DMS53 (cell line): Measurements from ENCODE around the gene NR4A1.

Experiments used
- DNase-seq: peaks from one replicate; lab custom pipeline; 2025; lab: John Stamatoyannopoulos, UW

The NR4A1 gene

GRCh38 chr12:52079576-52080402 is 28.5 kb downstream of the NR4A1 start, which contains the start of gene SMIM41:
Gene SMIM41 (plus strand): TSS chr12:52079704. CDS start chr12:52079780, 76 bp downstream.
- DNase-seq = no peak

GRCh38 chr12:52080403-52081251 is 29.4 kb downstream of the NR4A1 start:
- no peak for DNase-seq

GRCh38 chr12:52081263-52081733 is 30.1 kb downstream of the NR4A1 start:
- DNase-seq = peak; percentile 64

- no peak for DNase-seq
Observed at GRCh38 chr12:52082026-52082668, 30.9 kb downstream of the NR4A1 start.

DNA sequence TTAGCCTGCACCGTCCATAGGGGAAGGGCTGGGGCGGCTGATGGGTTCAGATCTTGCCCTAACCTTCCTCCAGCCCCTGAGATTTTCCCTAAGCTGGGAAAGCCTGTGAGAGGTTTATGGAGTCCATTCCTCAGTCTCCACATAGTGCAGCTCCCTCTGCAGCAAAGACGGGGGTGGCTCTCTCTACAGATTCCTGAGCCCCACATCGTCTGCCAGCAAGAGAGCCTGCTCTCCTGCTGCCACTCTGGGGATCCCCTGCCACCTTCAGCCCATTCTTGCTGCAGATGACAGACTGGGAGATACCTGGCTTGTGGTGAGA is 31.4 kb downstream of the NR4A1 start:
- no peak for DNase-seq

DNA sequence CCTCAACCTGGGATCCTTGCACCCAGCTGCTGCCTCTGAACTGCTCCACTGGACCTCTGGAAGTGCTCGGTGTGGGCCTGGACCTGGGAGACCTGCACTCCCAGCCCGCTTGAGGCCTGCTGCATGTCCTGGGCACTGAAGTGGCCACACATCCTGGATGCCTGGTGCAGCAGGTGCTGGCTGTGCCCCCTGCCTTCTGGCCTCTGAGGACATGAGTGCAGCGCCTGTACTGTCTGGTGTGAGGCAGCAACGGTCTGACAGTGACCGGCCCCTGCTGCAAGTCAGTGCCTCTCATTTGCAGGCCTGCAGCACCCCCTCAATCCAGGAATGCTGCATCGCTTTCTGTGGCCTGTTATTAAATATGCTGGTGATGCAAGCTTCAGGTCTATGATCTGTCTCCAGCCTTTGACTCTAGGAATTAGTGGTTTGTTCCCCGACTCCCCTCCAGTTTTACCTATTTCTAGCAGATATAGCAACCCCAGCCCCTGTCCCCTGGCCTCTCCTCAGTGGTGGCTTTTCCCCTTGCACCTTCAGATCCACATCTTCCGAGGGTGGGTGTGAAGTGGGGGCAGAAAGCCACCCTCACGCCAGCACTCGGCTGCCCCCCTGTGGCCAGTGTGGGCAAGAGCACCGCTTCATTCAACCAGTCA is 31.9 kb downstream of the NR4A1 start:
- DNase-seq = peak; percentile 74

DNA sequence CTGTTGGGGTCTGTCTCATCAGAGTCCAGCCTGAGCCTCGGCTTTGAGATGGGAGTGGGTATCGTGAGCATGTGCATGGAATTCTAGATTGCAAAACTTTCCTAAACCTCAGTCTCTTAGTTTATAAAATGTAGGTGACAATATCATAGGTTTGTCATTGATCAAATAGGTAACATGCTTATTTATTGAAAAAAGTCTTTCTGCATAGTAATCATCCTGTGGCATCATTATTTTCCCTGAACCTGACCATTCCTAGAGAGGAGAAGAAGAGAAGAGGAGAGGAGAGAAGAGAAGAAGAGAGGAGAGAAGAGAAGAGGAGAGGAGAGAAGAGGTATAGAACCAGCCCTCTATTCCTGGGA is 32.4 kb downstream of the NR4A1 start:
- no peak for DNase-seq

- no peak for DNase-seq
Observed at GRCh38 chr12:52084491-52085231, 33.4 kb downstream of the NR4A1 start.

DNA sequence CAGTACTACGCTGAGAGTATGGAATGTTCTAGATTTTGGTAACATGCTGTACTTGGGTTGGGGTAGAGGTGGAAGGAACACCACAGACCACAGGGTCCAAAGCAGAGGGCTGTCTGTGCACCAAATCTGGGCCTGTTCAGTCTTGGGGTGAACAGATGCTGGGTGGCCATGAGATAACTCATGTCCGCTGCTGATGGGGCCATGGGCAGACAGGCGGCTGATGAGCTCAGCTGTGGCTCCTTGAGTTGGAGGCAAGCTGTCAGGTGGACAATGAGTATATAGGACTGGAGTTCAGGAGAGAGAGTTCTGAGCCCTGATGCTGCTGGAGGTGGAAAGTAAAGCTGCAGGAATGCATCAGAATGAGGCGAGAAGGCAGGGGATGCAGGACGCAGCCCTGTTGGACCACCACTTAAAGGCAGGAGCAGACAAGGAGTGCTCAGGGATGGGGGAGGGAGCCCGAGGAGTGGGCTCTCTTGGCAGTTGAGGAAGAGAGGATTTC is 34.5 kb downstream of the NR4A1 start:
- DNase-seq = no peak

GRCh38 chr12:52086366-52086765 is 35.1 kb downstream of the NR4A1 start:
- DNase-seq = no peak

- DNase-seq = no peak
Observed at GRCh38 chr12:52086944-52087835, 35.9 kb downstream of the NR4A1 start.

DNA sequence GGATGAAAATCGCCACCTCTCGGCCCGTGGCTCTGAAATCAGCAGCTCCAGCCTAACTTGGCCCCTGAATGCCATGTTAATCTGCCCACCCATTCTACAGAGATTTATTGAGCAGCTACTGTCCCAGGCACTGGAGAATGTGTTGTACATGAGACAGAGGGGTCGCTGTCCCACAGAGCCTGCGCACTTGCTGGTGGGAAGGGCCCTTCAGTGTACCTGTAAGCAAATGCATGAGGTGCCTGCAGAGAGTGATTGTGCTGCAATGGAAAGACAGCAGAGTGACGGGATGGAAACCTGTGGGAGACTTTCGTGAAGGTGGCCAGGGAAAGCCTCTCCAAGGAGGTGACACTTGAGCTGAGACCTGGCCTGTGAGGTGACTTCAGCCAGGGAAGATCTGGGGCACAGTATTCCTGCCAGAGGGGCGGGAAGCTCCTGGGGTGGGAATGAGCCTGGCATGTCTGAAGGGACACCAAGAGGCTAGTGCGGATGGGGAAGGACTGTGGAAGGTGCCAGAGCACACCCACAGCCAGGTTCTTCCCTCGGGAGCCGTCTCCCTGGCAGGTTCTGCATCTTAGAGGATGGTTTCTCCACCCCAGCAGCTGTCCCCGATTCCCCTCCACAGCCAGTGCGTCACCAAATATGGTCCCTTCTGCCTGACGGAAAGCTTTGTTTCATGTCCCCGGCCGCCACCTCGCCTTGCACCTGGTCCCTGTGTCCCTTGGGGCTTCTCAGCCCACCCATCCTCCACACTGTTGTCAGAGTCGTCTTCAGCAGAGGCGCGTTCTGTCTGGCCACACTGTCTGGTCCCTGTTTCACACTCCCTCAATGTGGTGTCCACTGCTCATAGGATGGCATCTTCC is 36.9 kb downstream of the NR4A1 start:
- DNase-seq = no peak

- DNase-seq = no peak
Observed at GRCh38 chr12:52089491-52089890, 38.2 kb downstream of the NR4A1 start.

GRCh38 chr12:52090291-52090690 is 39.0 kb downstream of the NR4A1 start:
- no peak for DNase-seq

- DNase-seq = no peak
Observed at GRCh38 chr12:52091061-52091460, 39.8 kb downstream of the NR4A1 start.

- no peak for DNase-seq
Observed at GRCh38 chr12:52091869-52092268, 40.6 kb downstream of the NR4A1 start.

DNA sequence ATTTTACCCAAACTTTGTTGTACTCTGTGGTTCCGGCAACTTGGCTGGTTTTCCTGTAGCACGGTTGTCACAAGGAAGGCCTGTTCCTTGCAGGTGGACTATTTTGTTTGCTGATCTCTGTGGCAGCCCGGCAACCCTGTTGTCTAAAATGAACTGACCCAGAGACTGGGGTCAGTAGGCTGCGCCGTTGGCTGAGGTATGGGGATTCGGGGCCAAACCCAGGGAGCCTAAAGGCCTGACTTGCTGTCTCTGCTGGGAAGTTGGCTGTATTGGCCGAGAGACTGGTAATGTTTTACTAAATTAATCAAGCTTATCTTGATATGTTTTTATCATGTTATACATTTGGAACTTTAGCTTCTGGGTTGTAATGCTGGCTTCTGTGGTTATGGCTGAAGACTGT is 42.1 kb downstream of the NR4A1 start:
- DNase-seq = no peak

DNA sequence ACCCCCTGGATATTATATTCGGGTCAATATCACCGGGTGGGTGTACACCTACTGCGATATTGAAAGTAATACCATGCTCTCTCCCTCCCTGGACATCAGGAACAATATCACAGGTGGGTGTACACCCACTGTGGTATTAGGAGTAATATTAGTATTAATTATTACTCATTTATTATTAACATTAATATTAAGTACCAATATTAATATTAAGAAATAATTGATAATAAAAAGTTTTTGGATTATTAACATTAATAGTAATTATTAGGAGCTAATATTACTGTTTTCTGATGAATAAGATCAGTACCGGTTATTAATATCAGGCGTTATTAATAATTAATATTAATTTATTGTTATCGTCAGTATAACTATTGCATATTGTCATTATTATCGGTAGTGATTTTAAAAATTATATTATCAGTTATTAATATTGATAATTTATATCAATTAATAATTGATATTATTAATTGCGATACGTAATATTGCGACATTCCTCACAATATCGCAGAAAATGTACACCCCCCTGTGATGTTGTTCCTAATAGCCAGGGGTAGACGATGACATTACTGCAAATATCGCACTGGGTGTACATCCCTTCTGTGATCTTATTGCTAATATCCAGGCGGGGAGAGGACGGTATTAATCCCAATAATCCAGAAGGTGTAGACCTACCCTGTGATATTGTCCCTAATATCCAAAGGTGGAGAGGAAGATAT is 45.2 kb downstream of the NR4A1 start:
- DNase-seq = no peak
